ENCODE data around the gene TMEM45A. TPM values are rescaled to one million over a fixed set of nuclear protein-coding genes. Genes with fewer than 3 reads are reported as not detected.

The TMEM45A gene
- polyA plus RNA-seq, 1 of the 3 experiments (the other 2 are of a cell fraction): 6.4 TPM

DNA sequence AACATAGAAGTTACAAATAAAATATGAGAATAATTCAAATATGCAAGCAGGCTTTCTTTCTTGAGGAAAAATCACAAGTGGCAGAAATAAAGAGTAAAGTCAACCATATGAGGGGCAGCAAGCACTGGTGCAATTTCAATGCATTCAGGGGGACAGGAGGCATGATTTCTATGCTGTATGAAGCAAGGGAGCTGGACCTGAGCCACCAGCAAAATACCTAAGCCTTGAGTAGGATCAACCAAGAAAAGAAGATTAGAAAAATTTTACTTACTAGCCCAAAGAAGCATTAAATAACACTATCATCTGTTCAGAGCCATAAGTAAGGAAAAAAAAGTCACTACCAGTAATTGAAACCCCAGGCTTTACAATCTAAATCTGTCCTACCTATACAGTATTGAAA lies 123.3 kb downstream of the TMEM45A start:
- H2AFZ ChIP-seq (ENCODE audit: low read depth): no peak overlapping the region
- H3F3A ChIP-seq (replicated peaks; ENCODE audit: insufficient read depth): no peaks in the 10 kb centered on the region
- ChIA-PET POLR2A (no interaction called here), CTCF (no interaction called here)
- H3K9me2 ChIP-seq: no peaks in the 10 kb centered on the region
- H3K9ac ChIP-seq: no peak overlapping the region
- DNase-seq: no peak
- H3K9me3 ChIP-seq: no peaks in the 10 kb centered on the region
- no peaks in the 10 kb centered on the region for H3K79me2 ChIP-seq (ENCODE audit: insufficient read depth)
- H3K36me3 ChIP-seq (replicated peaks in 1 of 2; ENCODE audit: control insufficient read depth in 1 of 2, insufficient read depth in 2 of 2, low read length in 1 of 2): no peaks in the 10 kb centered on the region
- no peak overlapping the region for H3K4me2 ChIP-seq
- TF ChIP-seq ELF1 (IDR thresholded peaks at IDR 0.05) (no peak), NFIC (IDR thresholded peaks at IDR 0.05; ENCODE audit: borderline replicate concordance) (no peak), FOXJ3 (CRISPR knock-in tag; IDR thresholded peaks at IDR 0.05) (no peak)
- H3K4me1 ChIP-seq (ENCODE audit: control insufficient read depth in 1 of 2, insufficient read depth in 2 of 2, low read depth in 1 of 2, low read length in 1 of 2): peaks cover 0 to 9% of the 10 kb centered on the region in 2 experiments; a peak in 1 of 4 replicates
- no peak overlapping the region for H3K4me3 ChIP-seq (ENCODE audit: low read depth in 2 of 2, low read length in 1 of 2)
- H3K27ac ChIP-seq (ENCODE audit: low read depth in 2 of 2, low read length in 1 of 2): no peak overlapping the region
- H4K20me1 ChIP-seq (ENCODE audit: insufficient read depth): no peaks in the 10 kb centered on the region
- H3K27me3 ChIP-seq (ENCODE audit: insufficient read depth): no peaks in the 10 kb centered on the region

DNA sequence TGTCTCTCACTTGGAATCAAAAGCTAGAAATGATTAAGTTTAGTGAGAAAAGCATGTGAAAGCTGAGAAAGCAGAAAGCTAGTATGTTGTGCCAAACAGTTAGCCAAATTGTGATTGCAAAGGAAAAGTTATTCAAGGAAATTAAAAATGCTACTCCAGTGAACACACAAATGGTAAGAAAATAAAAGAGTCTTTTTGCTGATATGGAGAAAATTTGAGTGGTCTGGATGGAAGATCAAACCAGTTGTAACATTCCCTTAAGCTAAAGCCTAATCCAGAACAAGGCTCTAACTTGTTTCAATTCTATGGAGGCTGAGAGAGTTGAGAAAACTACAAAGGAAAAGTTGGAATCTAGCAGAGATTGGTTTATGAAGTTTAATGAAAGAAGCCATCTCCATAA lies 128.8 kb downstream of the TMEM45A start:
- H3K4me1 ChIP-seq (ENCODE audit: control insufficient read depth in 1 of 2, insufficient read depth in 2 of 2, low read depth in 1 of 2, low read length in 1 of 2): no peaks in the 10 kb centered on the region
- no peak overlapping the region for H3K27ac ChIP-seq (ENCODE audit: low read depth in 2 of 2, low read length in 1 of 2)
- ChIA-PET CTCF (interaction anchor here (1.4 kb wide), 1 partner anchor 159 kb away, joined by 4 read pairs; no protein-coding TSS in a partner anchor), POLR2A (no interaction called here)
- no peak overlapping the region for H3K4me3 ChIP-seq (ENCODE audit: low read depth in 2 of 2, low read length in 1 of 2)
- H4K20me1 ChIP-seq (ENCODE audit: insufficient read depth): no peaks in the 10 kb centered on the region
- no peak overlapping the region for H3K9ac ChIP-seq
- H3K36me3 ChIP-seq (replicated peaks in 1 of 2; ENCODE audit: control insufficient read depth in 1 of 2, insufficient read depth in 2 of 2, low read length in 1 of 2): no peaks in the 10 kb centered on the region
- TF ChIP-seq FOSL2 (IDR thresholded peaks at IDR 0.05; ENCODE audit: borderline replicate concordance, low read depth) (no peak), GABPA (IDR thresholded peaks at IDR 0.05; ENCODE audit: low read depth) (no peak), NFIC (IDR thresholded peaks at IDR 0.05; ENCODE audit: borderline replicate concordance) (no peak), EP300 (IDR thresholded peaks at IDR 0.05; ENCODE audit: borderline replicate concordance in 1 of 2, low read depth in 1 of 2, low read length in 1 of 2) (no peak), SIN3A (IDR thresholded peaks at IDR 0.05; ENCODE audit: borderline replicate concordance, low read depth, low read length) (no peak), RXRA (IDR thresholded peaks at IDR 0.05; ENCODE audit: borderline replicate concordance, low read depth) (no peak), FOXM1 (IDR thresholded peaks at IDR 0.05; ENCODE audit: low read depth) (no peak), RFX5 (IDR thresholded peaks at IDR 0.05; ENCODE audit: low read length) (no peak), YY1 (IDR thresholded peaks at IDR 0.05; ENCODE audit: low read depth) (no peak), TAF1 (IDR thresholded peaks at IDR 0.05; ENCODE audit: borderline replicate concordance, low read depth, low read length) (no peak), MEF2A (IDR thresholded peaks at IDR 0.05; ENCODE audit: borderline replicate concordance, low read depth) (no peak)
- TF ChIP-seq, protein P1, sequence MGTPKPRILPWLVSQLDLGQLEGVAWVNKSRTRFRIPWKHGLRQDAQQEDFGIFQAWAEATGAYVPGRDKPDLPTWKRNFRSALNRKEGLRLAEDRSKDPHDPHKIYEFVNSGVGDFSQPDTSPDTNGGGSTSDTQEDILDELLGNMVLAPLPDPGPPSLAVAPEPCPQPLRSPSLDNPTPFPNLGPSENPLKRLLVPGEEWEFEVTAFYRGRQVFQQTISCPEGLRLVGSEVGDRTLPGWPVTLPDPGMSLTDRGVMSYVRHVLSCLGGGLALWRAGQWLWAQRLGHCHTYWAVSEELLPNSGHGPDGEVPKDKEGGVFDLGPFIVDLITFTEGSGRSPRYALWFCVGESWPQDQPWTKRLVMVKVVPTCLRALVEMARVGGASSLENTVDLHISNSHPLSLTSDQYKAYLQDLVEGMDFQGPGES (IDR thresholded peaks at IDR 0.05; ENCODE audit: low read depth, low read length): no peak
- TF ChIP-seq, protein P2, sequence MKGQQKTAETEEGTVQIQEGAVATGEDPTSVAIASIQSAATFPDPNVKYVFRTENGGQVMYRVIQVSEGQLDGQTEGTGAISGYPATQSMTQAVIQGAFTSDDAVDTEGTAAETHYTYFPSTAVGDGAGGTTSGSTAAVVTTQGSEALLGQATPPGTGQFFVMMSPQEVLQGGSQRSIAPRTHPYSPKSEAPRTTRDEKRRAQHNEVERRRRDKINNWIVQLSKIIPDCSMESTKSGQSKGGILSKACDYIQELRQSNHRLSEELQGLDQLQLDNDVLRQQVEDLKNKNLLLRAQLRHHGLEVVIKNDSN (IDR thresholded peaks at IDR 0.05; ENCODE audit: borderline replicate concordance, low read depth): no peak
- TF ChIP-seq, protein P3, sequence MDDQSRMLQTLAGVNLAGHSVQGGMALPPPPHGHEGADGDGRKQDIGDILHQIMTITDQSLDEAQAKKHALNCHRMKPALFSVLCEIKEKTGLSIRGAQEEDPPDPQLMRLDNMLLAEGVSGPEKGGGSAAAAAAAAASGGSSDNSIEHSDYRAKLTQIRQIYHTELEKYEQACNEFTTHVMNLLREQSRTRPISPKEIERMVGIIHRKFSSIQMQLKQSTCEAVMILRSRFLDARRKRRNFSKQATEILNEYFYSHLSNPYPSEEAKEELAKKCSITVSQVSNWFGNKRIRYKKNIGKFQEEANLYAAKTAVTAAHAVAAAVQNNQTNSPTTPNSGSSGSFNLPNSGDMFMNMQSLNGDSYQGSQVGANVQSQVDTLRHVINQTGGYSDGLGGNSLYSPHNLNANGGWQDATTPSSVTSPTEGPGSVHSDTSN (IDR thresholded peaks at IDR 0.05): no peak
- TF ChIP-seq, protein P4, sequence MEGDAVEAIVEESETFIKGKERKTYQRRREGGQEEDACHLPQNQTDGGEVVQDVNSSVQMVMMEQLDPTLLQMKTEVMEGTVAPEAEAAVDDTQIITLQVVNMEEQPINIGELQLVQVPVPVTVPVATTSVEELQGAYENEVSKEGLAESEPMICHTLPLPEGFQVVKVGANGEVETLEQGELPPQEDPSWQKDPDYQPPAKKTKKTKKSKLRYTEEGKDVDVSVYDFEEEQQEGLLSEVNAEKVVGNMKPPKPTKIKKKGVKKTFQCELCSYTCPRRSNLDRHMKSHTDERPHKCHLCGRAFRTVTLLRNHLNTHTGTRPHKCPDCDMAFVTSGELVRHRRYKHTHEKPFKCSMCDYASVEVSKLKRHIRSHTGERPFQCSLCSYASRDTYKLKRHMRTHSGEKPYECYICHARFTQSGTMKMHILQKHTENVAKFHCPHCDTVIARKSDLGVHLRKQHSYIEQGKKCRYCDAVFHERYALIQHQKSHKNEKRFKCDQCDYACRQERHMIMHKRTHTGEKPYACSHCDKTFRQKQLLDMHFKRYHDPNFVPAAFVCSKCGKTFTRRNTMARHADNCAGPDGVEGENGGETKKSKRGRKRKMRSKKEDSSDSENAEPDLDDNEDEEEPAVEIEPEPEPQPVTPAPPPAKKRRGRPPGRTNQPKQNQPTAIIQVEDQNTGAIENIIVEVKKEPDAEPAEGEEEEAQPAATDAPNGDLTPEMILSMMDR (IDR thresholded peaks at IDR 0.05): no peak
- TF ChIP-seq, protein P5, sequence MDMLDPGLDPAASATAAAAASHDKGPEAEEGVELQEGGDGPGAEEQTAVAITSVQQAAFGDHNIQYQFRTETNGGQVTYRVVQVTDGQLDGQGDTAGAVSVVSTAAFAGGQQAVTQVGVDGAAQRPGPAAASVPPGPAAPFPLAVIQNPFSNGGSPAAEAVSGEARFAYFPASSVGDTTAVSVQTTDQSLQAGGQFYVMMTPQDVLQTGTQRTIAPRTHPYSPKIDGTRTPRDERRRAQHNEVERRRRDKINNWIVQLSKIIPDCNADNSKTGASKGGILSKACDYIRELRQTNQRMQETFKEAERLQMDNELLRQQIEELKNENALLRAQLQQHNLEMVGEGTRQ (IDR thresholded peaks at IDR 0.05; ENCODE audit: borderline replicate concordance, low read depth, low read length): no peak
- TF ChIP-seq, protein P6, sequence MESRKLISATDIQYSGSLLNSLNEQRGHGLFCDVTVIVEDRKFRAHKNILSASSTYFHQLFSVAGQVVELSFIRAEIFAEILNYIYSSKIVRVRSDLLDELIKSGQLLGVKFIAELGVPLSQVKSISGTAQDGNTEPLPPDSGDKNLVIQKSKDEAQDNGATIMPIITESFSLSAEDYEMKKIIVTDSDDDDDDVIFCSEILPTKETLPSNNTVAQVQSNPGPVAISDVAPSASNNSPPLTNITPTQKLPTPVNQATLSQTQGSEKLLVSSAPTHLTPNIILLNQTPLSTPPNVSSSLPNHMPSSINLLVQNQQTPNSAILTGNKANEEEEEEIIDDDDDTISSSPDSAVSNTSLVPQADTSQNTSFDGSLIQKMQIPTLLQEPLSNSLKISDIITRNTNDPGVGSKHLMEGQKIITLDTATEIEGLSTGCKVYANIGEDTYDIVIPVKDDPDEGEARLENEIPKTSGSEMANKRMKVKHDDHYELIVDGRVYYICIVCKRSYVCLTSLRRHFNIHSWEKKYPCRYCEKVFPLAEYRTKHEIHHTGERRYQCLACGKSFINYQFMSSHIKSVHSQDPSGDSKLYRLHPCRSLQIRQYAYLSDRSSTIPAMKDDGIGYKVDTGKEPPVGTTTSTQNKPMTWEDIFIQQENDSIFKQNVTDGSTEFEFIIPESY (IDR thresholded peaks at IDR 0.05; ENCODE audit: borderline replicate concordance, low read depth): no peak
- TF ChIP-seq, protein P7, sequence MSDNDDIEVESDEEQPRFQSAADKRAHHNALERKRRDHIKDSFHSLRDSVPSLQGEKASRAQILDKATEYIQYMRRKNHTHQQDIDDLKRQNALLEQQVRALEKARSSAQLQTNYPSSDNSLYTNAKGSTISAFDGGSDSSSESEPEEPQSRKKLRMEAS (IDR thresholded peaks at IDR 0.05; ENCODE audit: low read depth): no peak
- H3K27me3 ChIP-seq (ENCODE audit: insufficient read depth): no peaks in the 10 kb centered on the region
- no peak overlapping the region for H2AFZ ChIP-seq (ENCODE audit: low read depth)
- no peak overlapping the region for H3K4me2 ChIP-seq
- DNase-seq: no peak
- H3K9me3 ChIP-seq: peaks cover 4% of the 10 kb centered on the region; the same call in 1 of the 2 replicates
- H3K9me2 ChIP-seq: no peaks in the 10 kb centered on the region
- H3K79me2 ChIP-seq (ENCODE audit: insufficient read depth): no peaks in the 10 kb centered on the region
- H3F3A ChIP-seq (replicated peaks; ENCODE audit: insufficient read depth): no peaks in the 10 kb centered on the region
